GM04503 (cell line): ENCODE data around the gene MMEL1.
"Not testable (repeated sequence)": the region's sequence is repeated elsewhere in the genome, so short reads cannot be mapped to it uniquely, and the experiment has no call there.

Experiments used
- DNase-seq: peaks from one replicate; pipeline ENCODE4 v3.0.0-alpha.2; 2012; ENCODE audit warnings: low read depth

The MMEL1 gene

DNA sequence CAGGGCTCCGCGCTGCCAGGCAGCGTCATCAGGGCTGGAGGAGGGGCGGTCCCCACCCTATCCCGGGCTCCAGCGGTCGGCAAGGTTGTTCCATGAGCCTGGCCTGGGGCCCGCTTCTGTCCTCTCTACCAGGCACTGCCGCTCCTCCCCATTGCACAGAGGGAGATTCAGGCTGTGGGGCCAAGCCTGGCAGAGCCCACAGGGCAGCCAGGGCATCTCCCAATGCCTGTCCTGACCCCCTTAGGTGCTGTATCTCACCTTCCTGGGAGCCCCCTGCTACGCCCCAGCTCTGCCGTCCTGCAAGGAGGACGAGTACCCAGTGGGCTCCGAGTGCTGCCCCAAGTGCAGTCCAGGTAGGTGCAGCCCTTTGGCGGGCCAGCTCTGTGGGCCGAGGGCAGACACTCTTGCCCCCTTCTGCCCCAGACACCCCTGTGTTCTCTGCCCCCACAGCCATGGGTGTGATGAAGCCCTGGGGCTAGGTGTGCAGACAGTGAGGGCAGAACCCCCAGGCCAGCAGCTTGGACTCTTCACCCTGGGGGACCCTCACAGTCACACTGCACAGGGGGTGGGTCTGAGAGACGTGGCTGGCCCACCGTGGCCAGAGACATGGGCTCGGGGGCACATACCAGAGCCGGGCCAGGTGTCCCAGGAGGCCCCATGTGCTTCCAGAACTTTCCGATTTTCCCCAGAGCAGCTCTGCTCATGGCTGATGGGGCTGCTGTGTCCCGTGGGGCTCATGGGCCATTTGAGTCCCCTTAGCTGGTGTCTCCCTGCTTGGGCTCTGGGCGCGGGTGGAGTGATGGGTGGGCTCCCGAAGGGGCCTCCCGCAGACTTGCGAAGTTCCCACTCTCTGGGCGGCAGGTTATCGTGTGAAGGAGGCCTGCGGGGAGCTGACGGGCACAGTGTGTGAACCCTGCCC lies 75.1 kb downstream of the MMEL1 start:
- DNase-seq = no peak

DNA sequence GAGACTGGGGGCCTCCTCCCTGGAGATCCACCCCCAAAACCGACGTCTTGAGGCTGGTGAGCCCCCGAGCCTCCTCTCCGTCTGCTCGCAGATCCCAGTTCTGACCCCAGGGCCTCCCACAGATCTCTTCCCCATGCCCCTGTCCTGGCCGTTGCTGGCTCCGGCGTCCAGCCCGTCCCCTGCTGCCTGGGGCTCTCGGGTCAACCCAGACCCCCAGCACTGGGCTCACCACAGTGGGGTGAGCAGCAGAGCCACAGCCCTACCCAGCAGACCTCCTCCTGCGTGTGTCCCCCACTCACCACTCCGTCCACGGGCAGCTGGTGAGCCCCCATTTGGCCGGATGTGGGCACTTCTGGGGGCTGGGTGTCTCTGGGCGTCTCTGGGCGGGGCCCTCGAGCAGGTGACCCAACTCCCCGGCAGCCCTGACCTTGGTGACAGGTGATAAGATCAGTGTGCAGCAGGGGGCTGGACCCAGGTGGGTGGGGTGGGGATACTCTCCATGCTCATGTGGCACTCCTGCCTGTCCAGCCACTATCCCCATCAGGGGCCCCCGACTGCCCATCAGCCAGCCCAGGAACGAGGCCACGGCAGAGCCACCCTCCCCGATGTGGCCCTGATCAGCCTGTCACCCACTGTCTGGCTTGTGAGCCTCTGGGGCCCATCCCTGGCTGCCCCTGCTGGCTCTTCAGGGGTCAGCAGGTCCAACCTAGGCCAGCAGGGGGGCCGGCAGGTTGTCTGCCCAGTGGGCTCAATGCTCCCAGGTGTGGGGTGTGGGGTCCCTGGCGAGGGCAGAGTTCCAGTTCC lies 75.9 kb downstream of the MMEL1 start:
- no peak for DNase-seq

DNA sequence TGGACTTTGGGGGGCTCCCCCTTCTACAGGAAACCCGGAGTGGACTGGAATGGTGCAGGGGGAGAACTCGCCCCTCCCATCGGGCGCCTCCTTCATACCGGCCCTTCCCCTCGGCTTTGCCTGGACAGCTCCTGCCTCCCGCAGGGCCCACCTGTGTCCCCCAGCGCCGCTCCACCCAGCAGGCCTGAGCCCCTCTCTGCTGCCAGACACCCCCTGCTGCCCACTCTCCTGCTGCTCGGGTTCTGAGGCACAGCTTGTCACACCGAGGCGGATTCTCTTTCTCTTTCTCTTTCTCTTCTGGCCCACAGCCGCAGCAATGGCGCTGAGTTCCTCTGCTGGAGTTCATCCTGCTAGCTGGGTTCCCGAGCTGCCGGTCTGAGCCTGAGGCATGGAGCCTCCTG lies 76.5 kb downstream of the MMEL1 start, which contains the start of gene TNFRSF14:
Gene TNFRSF14, plus strand, starts transcription at position 95 of the 401 bp plus-strand sequence. Its CDS starts 294 bp downstream, at position 389.
- DNase-seq = no peak

DNA sequence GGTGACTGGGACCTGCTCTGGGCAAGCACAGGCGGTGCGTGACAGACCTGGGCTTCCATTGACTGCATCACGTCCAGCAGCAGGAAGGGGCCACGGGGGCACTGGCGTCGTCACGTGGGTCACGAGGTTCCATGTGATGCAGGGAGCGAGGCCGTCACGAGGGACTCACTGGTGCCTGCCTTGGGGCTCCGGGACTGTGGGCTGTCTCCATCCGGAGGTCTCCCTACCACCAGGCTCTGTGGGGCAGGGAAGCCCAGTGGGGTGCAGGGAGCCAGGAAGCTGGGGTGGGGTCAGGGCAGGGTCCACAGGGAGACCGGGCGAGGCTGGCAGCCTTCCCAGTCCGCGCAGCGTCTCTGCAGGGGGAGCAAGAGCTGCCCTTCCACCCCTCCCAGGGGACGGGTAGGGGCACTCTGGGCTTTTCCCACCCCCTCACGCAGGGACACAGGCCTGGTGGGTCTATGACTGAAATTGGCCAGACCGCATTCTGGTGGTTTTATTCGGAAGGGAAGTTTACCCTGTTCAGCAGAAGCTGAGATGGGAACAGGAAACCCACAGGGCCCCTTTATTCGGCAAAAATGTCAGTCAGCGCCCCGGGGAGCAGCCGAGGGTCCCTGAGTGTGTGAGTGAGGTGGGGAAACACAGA lies 77.1 kb downstream of the MMEL1 start:
- no peak for DNase-seq

DNA sequence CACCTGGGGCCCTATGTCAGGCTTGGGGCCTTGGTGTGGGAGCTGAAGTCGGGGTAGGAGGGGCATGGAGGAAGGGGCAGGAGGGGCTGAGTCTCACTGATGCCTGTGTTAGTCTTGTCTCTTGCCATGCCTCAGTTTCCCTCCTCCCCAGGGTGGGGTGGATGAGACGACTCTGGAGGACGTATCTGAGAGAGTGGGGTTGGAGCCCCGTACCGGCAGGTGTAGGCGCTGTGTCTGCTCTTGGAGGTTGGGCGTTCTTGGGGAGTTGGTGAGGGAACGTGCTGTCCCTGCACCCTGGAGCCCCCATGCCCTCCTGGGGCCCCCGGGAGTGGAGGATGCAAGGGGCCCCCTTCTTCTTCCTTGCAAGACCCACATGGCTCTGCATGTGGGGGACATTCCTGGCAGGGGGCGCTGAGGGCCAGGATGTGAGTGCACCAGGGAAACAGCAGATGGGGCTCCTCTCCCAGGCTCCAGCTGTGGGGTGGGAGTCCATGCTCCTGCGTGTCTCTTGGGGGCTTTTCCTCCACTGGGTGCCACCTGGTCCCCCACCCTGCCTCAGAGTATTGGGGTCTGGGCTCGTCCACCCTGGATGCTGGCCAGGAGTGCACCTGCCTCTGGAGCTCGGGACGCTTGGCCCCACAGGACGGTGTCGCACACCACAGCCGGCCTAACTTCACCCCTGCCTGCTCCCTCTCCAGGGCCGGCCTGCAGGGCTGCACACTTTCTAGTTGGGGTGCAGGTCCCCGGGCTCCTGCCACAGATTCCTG lies 78.0 kb downstream of the MMEL1 start:
- DNase-seq = no peak

DNA sequence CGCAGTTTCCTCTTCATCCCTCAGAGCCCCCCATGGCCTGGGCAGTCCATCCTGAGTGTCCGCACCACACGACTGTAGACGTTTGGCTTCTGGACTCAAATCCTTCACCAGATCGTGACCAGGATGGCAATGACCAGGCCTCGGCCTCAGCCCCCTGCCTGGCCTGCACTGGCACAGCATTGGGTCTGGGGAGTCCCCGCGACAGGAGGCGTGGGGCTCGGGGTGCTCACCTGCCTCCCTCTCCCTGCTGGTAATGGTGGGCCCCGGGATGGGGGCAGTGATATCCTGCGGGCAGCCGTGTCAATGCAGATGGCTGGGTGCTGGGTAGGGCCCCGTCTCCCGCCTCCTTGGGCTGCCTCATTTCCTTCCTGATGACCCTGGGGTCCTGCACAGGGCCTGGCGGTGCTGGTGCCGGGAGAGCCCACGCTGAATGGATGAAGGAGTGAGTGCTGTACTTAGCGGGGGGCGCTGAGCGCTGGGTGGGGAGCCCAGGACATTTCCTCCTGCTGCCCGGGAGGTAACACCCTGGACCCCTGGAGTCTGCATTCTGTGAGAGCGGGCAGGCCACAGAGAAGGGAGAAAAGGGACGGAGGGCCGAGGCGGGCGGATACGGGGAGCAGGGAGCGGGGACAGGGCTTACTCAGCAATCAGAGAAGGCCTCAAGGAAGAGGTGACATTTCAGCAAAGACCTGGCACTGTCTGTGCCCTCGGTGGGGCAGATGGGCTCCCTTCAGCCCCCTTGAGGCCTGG lies 78.8 kb downstream of the MMEL1 start:
- DNase-seq = no peak

DNA sequence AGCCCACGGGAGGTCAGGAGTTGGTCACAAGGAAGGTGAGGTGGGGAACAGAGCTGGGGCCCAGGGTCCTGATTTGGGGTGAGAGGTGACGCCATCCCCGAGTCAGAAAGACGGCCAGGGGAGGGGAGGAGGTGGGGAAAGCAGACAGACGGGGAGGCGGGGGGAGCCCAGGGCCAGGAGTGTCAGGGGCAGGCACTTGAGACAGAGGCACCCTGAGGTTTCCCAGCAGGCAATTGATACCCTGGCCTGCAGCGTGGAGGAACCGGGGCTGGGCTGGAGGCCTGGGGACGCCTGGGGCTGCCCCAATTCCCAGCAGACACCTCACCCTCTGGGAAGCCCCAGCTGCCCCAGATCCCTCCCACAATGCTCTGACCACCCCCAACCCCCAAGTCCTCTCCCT lies 79.7 kb downstream of the MMEL1 start:
- DNase-seq = not testable (repeated sequence)

DNA sequence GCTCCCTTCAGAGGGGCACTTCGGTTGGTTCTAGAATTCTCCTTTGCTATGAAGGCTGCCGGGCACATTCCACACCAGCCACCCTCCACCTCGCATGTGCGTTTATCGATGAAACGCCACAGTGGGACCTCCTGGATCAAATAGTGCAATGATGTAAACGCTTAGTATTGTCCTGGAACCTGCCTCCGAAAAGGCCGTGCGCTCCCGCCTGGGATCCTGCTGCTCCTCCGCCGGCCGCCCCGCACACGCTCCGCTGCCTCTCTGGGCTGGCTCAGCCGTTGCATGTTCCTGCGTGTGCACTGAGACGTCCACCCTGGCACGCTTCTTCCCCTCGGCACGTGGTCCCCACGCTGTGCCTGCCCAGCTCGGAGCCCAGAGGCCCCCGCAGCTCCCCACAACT lies 80.6 kb downstream of the MMEL1 start:
- DNase-seq = no peak

DNA sequence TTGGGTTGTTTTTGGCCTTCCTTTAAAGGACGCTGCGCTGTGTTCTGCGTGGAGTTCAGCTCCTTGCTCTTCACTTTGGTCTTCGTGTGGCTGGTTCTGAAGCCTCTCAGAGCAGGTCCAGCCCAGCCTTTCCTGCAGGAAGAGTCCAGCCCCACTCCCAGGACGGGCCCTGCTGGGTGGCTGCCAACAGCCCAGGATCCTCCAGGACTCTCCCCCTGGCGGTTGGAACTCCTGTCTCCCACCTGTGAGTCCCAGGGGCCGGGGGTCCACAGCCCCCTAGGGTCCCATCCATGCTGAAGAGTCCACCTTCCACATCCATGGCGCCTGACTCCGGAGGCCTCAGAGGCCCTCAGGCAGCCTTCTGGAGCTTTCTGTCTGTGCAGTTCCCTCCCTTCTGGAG lies 81.3 kb downstream of the MMEL1 start:
- not testable (repeated sequence) for DNase-seq

DNA sequence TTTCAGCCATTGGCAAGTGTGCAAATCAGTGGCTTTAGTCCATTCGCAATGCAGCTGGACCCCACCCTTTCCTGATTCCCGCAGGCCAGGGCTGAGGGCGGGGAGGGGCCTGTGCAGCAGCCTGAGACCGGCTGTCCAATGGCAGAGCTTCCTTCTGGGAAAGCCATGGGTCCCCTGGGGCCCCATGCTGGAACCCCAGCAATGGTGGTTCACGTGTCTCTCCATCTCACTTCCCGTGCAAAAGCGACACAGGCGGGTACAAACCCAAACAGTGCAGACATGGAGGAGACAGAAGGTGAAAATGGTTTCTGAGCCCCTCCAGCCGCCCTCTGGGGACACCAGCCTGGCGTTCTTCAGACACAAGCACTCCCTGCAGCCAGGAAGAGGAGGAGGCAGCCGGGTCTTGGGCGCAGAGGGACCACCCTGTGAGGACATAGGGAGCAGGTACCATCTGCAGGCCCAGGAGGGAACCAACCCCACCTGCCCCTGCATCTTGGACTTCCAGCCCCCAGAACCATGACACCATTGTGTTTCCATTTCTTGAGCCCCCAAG lies 82.4 kb downstream of the MMEL1 start:
- DNase-seq = not testable (repeated sequence)

DNA sequence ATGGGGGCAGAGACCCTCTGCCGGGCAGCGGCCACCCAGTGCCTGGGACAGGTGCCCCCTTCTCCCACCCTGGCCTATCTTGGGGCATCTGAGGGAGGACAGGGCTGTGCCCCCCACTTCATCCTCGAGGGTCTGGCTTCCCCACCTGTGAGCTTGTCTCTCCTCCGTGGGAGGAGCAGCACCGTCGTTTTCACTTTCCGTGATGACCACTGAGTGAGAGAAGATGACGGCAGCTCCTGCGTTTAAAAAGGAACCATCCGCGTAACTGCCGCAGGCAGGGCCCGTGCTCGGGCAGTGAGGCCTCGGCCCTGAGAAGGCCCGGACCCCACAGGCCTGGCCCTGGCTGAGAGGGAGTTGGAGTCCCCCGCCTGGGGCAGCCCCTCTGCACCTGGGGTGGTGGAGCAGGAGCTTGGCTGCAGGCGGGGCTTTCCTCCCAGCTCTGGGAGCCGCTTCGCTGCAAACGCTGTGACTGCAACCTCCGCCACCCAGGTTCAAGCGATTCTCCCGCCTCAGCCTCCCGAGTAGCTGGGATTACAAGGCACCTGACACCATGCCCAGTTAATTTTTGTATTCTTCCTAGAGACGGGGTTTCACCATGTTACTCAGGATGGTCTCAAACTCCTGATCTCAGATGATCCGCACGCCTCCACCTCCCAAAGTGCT lies 83.3 kb downstream of the MMEL1 start:
- not testable (repeated sequence) for DNase-seq

DNA sequence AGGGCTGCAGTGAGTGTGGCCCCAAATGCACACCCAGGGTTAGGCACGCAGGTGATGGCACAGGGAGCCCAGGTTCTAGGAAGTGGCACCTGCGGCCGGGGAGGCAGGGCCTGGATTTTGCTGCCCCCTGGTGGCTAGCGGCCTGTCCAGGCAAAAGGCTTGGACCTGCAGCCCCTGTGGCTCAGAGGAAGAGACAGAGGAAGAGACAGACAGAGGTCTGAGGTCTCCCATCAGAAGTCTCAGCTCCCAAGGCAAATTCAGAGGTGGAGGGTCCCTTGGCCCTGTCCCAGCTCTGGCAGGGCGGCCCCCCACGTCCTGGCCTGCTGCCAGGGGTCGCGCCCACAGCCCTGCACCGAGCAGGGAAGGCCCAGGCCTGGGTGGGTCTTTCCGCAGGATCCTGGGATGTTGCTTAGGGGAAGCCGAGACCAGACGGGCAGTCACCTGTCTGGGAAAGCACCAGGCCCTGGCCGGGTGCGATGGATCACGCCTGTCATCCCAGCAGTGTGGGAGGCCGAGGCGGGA lies 84.7 kb downstream of the MMEL1 start:
- DNase-seq = no peak

DNA sequence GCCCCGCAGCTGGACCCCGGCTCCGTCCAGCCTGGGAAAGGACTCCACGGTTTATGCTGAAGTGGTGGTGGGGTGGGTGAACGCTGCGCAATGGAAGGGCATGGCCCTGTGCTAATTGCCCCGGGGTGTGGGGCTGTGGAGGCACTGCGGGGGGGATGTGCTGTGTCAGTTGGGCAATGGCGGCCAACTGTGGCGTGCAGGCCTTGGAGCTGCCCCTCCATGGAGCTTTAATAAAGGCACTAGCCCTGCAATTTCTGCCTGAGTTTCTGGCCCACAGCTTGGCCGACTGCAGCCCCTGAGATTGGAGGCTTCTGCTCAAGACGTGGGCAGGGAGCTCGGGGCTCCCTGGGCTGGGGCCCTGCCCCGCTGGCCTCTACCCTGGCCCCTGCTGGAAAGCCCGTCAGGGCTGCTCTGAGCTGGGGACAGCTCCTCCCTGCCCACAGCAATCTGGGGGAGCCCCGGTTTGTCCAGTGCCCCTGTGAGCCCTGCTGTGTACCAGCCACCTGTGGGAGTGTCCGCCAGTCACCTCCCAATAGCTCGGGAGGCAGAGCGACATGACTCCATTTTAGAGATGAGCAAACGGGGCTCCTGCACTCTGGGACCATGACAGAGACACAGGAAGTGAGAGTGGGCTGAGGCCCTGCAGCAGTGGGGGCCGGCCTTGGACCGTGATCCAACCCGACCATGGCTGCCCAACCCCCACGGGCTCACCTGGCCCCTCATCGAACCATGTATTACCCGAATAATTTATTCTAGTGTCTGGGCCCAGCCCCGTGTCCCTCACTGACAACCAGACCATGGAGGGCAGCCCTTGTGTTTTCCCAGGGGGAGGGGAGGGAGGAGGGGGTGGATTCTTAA lies 85.4 kb downstream of the MMEL1 start:
- no peak for DNase-seq

DNA sequence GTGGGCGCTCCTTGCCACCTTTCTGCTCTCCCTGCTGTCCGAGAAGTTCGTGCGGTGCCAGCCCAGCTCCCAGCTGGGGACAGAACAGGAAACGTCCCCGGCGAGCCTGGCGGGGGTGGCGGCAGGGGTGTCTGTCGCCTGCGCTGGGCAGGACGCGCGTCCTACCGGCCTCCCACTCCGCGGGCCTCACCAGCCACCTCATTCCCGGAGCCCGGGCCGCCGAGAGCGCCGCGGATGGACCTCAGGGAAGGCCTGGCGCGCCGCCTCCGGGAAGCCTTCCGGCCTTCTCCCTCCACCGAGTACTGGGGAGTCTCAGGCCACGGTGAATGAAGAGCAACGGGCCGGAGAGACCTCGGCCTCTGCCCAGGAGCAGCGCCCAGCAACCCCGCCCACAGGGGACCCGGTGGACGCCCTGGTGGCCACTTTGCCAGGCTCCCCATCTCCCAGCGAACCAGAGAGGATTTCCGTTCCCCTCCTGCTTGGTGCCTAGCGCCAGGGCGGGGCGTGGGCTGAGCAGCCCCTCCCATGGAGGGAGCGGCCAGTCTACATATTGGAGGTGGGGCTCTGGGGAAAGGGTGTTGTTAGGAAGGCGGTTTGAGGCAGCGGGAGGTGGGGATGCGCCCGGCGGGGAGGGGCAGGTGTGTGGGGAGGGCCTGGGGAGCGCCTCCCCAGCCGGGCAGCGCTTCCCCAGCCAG lies 86.2 kb downstream of the MMEL1 start:
- no peak for DNase-seq

DNA sequence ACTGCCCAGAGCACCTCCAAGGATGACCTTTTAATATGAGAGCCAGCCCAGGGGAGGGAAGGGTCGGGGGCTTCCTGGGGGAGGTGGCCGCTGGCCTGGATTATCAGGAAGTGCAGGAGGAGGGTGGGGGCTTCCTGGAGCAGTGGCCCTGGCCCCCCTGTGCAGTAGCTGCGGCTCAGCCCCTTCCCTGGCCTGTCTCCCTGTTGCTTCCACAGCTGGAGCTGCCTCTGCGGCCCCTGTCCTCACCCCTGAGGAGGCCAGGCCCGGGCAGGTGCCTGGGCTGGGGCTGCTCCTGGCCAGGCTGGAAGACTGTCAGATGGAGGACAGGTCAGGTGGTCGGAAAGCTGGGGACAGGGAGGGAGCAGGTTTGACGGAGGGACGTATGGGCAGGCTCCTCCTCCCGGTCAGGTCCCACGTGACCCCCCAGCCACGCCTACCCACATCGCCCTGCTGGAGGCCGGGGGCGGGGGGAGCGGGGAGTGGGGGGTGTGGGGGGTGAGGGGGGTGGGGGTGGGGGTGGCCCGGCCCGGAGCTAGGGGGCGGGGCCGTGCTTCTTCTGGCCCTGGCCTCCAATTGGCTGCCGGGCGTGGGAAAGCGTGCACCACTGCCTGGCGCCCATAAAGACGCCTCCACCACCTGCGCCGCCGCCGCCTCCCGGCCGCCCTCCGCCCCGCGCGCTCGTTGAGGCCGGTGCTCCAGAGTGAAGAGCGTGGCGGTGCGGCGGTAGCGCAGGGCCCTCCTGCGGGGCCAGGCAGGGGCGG lies 86.9 kb downstream of the MMEL1 start:
- no peak for DNase-seq

DNA sequence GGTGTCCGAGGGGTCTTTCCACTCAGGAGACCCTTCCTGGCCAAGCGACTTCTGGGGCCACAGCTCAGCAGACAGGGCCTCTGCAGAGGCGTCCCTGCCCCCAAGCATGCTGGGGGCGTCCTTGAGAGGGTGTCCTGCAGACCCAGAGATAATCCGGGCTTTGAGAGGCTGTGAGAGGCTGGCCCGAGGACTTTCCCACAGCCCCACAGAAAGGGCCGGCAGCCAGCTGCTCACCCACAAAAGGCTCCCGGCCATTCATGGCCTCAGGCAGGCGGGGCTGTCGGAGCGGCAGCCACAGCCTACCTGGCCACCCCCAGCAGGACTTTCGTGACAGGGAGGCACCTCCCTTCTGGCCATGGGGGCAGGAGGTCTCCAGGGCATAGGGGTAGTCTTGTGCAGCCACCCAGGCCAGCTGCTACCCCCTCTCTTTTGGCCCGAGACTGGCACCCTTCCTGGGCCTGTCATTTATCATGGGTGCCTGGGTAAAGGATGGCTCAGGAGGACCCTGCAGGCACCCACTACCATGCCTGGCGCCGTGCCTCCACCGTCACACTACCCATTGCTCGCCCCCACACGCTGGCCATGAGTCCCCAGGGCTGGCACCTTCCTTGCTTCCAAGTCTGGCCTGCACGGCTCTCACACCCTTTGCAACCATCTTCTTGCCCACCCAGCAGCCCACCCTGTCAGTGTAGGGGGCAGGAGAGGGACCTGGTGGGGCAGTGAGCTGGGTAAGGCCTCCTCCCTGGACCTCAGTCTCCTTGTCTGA lies 87.8 kb downstream of the MMEL1 start:
- no peak for DNase-seq
